Measurements from ENCODE around the gene TMEM178B.

DNA sequence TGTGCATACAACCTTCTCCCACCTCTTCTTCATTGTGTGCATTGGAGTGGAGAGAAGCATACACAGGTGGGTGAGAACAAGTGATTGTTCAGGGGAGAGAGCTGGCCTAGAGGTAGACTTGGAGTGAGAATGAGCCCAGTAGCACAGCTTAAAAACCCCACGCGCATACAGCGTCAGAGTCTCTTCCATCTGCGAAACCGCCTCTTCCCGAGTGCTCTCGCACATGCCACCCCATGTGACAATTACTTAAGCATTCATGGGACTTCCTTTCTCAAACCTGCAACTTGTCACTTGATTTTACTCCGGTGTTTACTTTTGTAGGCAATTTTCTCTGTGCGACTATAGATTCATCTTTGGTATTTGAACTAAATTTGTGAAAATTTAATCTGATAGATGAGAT lies 300.6 kb downstream of the TMEM178B start:
- no peak for TF ChIP-seq POLR2A (IDR thresholded peaks at IDR 0.05; ENCODE audit: insufficient read depth in 1 of 2, low read depth in 2 of 2, low read length in 2 of 2)
- no peak for TF ChIP-seq SRSF1 (optimal IDR thresholded peaks at IDR 0.05; ENCODE audit: low read depth, low read length)
- TF ChIP-seq ZNF761 (CRISPR knock-in tag; conservative IDR thresholded peaks at IDR 0.05), result no peak
- TF ChIP-seq KAT8 (CRISPR knock-in tag; IDR thresholded peaks at IDR 0.05), result no peak
- TF ChIP-seq NR2C2 (CRISPR knock-in tag; IDR thresholded peaks at IDR 0.05; ENCODE audit: borderline replicate concordance), result no peak
- TF ChIP-seq, protein P1, sequence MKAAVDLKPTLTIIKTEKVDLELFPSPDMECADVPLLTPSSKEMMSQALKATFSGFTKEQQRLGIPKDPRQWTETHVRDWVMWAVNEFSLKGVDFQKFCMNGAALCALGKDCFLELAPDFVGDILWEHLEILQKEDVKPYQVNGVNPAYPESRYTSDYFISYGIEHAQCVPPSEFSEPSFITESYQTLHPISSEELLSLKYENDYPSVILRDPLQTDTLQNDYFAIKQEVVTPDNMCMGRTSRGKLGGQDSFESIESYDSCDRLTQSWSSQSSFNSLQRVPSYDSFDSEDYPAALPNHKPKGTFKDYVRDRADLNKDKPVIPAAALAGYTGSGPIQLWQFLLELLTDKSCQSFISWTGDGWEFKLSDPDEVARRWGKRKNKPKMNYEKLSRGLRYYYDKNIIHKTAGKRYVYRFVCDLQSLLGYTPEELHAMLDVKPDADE (CRISPR knock-in tag; IDR thresholded peaks at IDR 0.05), result no peak
- TF ChIP-seq EZH2 (conservative IDR thresholded peaks at IDR 0.05; ENCODE audit: low read depth, low read length), result no peak
- TF ChIP-seq, protein P2, sequence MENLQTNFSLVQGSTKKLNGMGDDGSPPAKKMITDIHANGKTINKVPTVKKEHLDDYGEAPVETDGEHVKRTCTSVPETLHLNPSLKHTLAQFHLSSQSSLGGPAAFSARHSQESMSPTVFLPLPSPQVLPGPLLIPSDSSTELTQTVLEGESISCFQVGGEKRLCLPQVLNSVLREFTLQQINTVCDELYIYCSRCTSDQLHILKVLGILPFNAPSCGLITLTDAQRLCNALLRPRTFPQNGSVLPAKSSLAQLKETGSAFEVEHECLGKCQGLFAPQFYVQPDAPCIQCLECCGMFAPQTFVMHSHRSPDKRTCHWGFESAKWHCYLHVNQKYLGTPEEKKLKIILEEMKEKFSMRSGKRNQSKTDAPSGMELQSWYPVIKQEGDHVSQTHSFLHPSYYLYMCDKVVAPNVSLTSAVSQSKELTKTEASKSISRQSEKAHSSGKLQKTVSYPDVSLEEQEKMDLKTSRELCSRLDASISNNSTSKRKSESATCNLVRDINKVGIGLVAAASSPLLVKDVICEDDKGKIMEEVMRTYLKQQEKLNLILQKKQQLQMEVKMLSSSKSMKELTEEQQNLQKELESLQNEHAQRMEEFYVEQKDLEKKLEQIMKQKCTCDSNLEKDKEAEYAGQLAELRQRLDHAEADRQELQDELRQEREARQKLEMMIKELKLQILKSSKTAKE (CRISPR knock-in tag; IDR thresholded peaks at IDR 0.05; ENCODE audit: borderline replicate concordance), result no peak

Measured in HepG2 (cell line).